ENCODE data around the gene C1R.

C1R gene

GRCh38 chr12:7134396-7135166 lies 42.3 kb upstream of the C1R start:
- H3K4me3 ChIP-seq (ENCODE audit: low read depth, low read length): no peak overlapping the region
- TF ChIP-seq CTCF (IDR thresholded peaks at IDR 0.05; ENCODE audit: control insufficient read depth, extremely low read depth, insufficient read depth): no peak
- DNase-seq (ENCODE audit: low read depth): no peak

- no peak for TF ChIP-seq CTCF (IDR thresholded peaks at IDR 0.05; ENCODE audit: control insufficient read depth, extremely low read depth, insufficient read depth)
- peak overlapping the region; percentile 90 for H3K4me3 ChIP-seq (ENCODE audit: low read depth, low read length)
- no peak for DNase-seq (ENCODE audit: low read depth)
Observed at GRCh38 chr12:7131502-7131866, 39.2 kb upstream of the C1R start.

DNA sequence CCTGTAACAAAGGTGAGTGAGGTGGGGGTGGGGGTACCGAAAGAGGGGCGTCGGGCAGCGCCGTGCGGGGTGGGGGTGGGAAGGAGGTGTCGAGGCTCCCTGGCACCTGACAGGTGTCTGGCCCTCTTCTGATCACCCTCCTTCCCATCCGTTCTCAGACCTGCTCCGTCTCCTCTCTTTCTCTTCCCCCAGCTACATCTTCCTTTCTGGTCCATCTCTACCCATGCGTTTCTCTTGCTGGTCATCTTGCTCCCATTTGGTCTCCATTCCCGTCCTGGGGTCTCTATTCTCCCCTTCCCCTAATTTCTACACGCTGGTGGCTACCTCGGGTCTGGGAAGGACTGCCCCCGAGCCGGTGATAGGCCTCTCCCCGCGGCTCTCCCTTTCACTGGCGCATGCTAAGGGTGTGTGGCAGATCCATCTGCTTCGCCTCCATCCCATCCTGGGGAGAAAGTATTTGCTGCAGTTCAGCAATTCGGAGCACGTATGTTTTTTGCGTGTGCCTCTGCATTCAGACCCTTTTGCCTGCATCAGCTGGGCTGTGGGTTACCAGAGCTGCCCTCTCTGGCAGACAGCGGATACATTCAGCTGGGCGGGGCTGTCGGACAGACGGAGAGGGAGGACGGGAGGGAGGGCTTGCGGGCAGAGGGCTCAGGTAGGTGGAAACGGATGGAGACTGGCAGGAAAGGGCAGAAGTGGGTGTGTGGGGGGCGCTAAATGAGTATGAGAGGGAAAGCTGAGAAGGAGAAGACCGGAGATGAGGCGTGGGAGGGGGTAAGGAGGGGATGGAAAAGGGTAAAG lies 38.7 kb upstream of the C1R start:
- peak overlapping the region; percentile 90 for H3K4me3 ChIP-seq (ENCODE audit: low read depth, low read length)
- no peak for DNase-seq (ENCODE audit: low read depth)
- TF ChIP-seq CTCF (IDR thresholded peaks at IDR 0.05; ENCODE audit: control insufficient read depth, extremely low read depth, insufficient read depth): no peak

DNA sequence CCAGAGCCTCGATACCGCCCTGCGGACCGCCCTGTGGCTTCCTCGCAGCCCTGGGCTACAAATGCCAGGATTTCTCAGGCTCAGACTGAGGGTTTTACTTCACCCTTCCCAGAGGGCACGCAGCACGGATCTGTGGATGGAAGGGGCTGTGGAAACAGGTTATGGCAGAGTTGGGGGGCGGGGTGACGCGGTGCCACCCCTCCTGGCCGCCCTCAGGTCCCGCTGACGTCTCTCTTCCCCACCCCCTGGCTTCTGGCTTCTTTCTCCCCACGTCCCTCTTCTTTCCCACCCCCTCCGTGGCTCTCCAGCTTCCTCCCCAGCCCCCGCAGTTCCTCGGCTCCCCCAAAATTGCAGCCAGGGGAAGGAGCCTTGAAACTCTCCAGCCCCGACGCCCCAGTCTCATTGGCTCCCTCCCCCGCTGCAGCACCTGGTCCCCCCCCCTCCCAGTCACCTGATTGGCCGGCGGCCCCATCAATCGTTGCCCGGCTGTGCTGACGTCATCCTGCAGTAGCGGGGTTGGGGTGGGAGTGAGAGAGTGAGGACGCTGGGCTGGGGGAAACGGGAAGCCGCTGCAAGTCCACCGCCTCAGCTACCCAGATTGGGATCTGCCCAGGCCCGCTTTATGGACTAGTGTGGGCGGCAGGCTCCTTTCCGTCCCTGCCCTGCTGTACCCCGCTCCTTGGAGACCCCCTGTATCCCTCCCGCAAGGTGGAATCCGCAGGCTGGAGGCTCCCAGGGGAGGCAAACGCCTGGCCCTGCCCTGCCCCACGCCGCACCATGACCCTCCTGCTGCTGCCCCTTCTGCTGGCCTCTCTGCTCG lies 37.8 kb upstream of the C1R start, which contains the start of gene CLSTN3:
Gene CLSTN3 (plus strand): TSS at position 500 of the 820 bp plus-strand sequence. CDS start 278 bp downstream, at position 778.
- DNase-seq (ENCODE audit: low read depth): no peak
- H3K4me3 ChIP-seq (ENCODE audit: low read depth, low read length): peak within 1 kb of the TSS; percentile 90
- no peak for TF ChIP-seq CTCF (IDR thresholded peaks at IDR 0.05; ENCODE audit: control insufficient read depth, extremely low read depth, insufficient read depth)

DNA sequence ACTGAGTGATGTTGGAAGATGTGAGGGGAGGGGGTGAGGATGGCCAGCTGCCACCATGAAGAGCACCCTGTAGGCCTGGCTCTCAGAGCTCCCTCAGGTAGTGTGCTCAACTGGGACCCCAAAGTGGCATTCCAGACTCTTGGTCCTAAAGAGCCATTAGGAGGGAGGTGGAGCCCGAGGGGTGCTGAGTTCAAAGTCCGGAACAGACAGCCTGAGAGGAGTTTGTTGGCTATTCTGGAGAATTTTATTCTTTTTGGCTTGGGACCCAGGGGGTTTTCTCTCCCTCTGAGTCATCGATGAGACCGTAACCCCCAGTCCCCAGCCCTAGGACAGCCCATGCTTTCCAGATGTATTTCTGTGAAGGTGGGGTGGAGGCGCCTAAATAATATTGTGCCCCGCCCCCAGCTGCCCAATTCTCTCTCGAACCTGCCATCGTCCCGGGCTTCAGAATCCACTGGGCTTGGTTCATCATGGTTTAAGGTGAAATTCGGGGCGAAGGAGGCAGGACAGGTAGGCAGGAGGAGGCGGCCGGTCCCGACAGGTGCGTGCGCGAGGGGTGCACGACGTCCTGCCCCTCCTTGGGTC lies 37.1 kb upstream of the C1R start:
- H3K4me3 ChIP-seq (ENCODE audit: low read depth, low read length): peak overlapping the region; percentile 90
- TF ChIP-seq CTCF (IDR thresholded peaks at IDR 0.05; ENCODE audit: control insufficient read depth, extremely low read depth, insufficient read depth): no peak
- no peak for DNase-seq (ENCODE audit: low read depth)

DNA sequence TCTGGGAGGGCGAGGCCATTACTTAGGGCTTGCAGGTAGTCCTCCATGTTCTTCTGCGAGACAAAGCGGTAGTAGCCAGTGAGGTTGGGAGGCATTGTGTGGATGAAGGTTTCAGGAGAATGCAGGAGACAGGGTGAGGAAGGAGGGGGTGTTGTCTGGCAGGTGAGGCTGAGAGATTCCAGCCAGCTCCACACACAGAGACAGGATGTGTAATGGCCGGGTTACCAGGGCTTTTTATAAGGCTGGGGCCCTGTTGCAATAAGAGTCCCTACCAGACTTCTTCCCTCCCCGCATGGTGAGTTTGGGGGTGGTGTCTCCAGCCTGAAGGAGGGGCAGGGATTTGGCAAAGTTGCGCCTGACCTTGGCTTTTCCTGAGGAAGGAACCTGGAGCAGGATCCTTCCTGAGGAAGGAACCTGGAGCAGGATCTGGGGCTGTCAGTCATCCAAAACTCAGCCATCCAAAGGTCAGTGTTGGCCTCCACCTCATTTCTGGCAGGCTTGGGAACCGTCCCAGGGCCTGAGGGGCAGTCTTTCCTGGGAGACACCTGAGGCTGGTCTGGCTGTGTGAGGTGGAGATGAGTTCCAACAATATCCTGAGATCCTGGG lies 36.5 kb upstream of the C1R start, which contains the start of gene RBP5:
Gene RBP5 (minus strand): TSS at position 209 of the 606 bp plus-strand sequence. CDS start 114 bp downstream, at position 95.
- DNase-seq (ENCODE audit: low read depth): no peak
- H3K4me3 ChIP-seq (ENCODE audit: low read depth, low read length): peak within 1 kb of the TSS; percentile 90
- TF ChIP-seq CTCF (IDR thresholded peaks at IDR 0.05; ENCODE audit: control insufficient read depth, extremely low read depth, insufficient read depth): no peak

Data from LNCaP clone FGC (cell line).